NCI-H2029 (cell line): ENCODE data around the gene NFILZ.
"Not testable (repeated sequence)": the region's sequence is repeated elsewhere in the genome, so short reads cannot be mapped to it uniquely, and the experiment has no call there.

Experiments
- DNase-seq: peaks from one replicate; lab custom pipeline; 2025; lab: John Stamatoyannopoulos, UW

The NFILZ gene

DNA sequence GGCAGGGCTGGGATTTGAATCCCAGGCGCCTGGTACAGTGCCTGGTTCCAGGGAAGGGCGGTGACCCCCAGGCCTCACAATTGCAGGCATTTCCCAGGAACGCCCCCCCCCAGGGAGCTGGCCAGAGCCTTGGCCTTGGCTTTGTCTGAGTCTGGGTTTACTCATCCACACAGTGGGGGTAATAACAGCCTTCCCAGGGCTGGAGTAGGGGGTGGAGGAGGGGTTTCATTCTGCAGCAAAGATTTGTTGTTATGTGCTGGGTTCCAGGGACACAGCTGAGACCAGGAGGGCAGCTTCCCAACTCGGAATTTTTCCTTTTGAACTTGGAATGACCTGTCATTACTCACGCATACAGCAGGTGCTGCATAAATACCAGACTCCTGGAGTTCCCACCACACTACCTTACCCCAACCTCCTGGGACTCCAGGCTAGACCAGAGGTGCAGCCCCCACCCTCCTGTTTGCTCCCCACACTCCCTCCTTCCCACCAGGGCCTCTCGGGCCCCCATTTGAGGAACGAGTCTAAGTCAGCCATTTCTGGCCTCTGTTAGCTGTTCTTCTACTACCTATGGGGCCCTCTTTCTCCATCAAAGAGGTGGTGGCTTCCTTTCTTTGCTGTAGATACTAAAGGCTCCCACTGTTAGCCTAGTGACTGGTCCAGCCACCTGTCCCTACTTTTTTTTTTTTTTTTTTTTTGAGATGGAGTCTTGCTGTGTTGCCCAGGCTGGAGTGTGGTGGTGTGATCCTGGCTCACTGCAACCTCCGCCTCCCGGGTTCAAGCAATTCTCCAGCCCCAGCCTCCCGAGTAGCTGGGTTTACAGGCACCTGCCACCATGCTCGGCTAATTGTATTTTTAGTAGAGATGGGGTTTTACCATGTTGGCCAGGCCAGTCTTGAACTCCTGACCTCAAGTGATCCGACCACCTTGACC, 18.3 kb upstream of the NFILZ start:
- no peak for DNase-seq

DNA sequence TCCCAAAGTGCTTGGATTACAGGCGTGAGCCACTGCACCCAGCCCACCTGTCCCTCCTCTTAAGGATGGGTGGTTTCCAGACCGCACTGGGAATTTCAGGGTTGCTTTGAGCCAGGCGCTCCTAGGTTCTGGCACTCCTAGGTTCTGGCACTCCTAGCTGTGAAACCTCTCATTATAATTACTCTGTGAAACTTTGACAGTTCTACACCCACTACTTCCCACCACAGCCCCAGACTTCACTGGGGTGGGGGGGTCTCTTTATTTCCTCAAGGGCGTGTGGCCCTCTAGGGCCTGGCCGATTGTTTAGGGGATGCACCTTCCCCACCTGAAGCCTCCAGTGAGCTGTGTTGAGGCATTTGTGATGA, 17.6 kb upstream of the NFILZ start:
- no peak for DNase-seq

DNA sequence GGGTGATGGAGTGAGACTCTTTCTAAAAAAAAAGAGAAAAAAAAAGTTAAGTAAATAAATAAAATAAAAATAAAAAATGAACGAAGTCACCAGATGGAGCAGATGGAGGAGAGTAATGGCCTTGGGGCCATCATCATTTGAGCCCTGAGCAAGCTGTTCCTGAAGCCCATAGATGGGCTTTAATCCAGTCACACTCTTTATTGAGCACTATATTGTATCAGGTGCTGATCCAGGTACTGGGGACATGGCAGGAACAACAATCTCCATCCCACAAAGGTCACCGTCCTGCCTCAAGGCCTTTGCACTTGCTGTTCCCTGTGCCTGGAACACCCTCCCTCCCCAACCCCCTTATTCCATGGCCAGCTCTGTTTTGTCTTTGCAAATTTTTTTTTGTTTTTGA, 16.0 kb upstream of the NFILZ start:
- DNase-seq: no peak

DNA sequence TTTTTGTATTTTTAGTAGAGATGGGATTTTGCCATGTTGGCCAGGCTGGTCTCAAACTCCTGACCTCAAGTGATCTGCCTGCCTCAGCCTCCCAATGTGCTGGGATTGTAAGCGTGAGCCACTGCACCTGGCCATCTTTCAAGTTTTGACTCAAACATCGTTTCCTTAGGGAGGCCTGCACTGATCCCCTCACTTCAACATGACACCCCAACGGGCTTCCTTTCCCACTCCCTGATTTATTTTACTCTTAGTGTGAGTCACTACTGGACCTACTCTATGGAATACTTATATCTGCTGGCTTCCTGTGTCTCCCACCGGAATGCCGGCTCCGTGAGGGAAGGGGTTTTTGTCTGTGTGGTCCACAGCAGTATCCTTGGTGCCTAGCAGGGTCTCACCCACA, 15.4 kb upstream of the NFILZ start:
- DNase-seq: no peak

DNA sequence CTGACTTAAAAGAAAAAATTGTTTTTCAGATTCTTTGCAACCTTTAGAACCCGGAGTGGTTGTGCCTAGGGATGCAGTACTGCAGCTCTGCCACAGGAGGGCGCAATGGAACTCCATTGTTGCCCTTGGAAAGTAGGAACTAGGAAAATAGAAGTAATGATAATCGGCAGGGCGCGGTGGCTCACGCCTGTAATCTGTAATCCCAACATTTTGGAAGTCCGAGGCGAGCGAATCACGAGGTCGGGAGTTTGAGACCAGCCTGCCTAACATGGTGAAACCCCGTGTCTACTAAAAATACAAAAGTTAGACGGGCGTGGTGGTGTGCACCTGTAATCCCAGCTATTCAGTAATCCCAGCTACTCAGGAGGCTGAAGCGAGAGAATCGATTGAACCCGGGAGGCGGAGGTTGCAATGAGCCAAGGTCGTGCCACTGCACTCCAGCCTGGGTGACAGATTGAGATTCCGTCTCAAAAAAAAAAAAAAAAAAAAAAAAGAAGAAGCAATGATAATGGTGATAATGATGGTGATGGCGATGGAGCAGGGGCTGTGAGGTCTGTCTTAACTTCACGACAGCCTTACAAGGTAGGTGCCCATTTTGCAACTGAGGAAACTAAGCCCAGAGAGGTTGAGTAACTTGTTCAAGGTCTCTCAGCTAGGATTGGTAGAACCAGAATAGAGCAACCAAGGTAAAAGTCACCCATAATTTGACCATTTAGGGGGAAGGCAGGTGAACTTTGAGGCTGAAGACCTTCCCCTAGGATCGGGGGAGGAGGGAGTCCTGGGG, 14.4 kb upstream of the NFILZ start:
- DNase-seq: no peak

DNA sequence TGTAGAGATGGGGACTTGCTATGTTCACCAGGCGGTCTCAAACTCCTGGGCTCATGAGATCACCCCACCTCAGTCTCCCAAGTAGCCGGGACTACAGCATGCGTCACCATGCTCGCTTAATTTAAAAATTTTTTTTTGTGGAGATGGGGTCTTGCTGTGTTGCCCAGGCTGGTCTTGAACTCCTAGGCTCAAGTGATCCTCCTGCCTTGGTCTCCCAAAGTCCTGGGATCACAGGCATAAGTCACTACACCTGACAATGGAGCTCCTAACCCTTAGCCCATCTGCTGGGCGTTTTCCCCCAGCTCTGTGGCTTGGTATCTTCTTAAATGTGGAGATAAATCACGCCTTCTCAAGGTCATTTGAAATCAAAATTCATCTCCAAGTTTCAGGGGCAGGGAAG, 13.6 kb upstream of the NFILZ start:
- no peak for DNase-seq

DNA sequence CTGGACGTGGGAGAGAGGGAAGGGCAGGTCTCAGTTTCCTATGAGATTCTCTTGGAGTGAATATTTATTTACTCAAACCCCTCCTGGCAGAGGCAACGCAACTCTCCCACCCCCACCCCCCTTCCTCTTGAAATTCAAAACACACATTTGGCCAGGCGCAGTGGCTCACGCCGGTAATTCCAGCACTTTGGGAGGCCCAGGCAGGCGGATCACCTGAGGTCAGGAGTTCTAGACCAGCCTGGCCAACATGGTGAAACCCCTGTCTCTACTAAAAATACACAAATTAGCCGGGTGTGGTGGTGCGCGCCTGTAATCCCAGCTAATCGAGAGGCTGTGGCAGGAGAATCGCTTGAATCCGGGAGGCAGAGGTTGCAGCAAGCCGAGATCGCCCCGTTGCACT, 13.1 kb upstream of the NFILZ start:
- DNase-seq: not testable (repeated sequence)

DNA sequence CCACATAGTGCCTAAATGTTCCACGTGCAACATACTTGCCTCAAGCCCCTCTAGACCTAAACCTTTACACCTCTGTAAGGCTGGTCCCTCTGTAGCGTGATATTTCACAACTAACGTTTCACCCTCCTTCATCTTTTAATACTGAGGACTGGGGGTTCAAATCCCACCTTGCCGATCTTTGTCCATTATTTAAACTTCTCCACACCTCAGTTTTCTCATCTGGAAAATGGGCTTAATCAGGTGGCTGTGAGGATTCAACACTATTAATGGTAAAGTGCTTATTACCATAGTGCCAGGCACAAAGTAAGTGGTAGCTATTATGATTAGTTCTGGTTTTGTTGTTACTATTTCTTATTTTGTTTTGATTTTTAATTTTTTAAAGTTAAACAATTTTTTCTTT, 12.4 kb upstream of the NFILZ start:
- no peak for DNase-seq

DNA sequence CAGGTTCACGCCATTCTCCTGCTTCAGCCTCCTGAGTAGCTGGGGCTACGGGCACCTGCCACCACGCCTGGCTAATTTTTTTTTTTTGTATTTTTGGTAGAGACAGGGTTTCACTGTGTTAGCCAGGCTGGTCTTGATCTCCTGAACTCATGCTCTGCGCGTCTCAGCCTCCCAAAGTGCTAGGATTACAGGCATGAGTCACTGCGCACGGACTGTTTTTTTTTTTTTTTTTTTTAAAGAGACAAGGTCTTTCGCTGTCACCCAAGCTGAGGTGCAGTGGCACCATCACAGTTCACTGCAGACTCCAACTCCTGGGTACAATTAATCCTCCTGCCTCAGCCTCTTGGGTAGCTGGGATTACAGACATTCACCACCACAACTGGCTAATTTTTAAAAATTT, 11.7 kb upstream of the NFILZ start:
- DNase-seq: no peak

DNA sequence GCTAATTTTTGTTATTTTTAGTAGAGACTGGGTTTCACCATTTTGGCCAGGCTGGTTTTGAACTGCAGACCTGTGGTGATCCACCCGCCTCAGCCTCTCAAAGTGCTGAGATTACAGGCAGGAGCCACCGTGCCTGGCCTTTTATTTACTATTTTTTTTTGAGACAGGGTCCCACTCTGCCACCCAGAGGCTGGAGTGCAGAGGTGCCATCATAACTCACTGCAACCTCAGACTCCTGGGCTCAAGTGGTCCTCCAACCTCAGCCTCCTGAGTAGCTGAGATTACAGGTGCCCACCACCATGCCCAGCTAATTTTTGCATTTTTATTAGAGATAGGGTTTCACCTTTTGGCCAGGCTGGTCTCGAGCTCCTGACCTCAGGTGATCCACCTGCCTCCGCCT, 7.5 kb upstream of the NFILZ start:
- DNase-seq: not testable (repeated sequence)

DNA sequence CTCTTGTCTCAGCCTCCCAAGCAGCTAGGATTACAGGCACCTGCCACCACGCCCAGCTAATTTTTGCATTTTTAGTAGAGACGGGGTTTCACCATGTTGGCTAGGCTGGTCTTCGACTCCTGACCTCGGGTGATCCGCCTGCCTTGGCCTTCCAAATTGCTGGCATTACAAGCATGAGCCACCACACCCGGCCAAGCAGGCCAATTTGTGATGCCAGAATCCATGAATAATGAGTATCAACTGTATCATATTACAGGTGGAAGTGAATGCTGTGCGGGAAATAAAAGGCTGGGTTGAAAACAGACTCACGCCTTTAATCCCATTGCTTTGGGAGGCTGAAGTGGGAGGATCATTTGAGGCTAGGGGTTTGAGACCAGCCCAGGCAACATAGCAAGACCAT, 3.6 kb upstream of the NFILZ start:
- no peak for DNase-seq

DNA sequence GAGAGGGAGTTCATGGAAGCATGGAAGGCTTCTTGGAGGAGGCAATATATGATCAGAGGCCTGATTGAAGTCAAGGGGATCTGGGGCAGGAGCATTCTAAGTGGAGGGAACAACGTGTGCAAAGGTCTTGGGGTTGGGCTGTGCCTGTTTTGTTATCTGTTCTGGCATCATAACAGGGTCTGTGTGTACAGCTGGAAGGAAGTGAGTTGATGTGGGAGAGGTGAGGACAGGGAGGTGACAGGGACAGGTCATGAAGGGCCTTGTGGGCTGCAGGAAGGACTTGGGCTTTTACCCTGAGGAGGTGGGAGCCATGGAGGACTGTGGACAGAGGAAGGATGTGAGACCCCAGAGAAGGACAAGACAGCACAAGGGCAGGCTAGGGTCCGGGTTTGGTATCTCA, 1.2 kb upstream of the NFILZ start:
- DNase-seq: no peak

DNA sequence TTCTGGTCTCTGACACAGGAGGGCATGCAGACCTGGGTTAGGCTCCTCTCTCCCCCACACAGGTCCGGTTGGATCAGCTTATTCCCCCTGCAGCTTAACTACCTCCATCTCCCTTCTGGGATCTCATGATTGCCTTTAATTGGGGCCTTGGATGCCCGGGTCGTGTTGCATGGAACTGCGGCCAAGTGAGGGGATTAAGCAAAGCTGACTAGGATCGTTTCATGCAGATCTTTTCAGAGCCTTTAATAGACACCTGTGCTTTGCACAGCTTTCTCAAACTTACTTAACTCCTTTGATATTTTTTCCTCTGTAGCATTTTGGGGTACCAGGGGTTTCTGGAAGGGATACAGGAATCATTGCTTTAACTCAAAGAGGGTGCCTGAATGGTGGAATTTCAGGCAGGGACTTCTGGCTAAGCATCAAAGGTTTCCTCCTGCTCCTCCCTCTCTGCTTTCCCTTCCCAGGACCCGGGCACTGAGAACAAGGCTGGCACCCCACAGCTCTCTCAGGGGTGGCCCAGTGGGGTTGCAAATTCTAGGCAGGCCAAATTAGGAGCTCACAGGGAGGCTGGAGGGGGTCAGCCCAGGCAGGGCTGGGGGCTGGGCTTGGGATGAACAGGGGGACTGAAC, 477 bp downstream of the NFILZ start:
- no peak for DNase-seq

DNA sequence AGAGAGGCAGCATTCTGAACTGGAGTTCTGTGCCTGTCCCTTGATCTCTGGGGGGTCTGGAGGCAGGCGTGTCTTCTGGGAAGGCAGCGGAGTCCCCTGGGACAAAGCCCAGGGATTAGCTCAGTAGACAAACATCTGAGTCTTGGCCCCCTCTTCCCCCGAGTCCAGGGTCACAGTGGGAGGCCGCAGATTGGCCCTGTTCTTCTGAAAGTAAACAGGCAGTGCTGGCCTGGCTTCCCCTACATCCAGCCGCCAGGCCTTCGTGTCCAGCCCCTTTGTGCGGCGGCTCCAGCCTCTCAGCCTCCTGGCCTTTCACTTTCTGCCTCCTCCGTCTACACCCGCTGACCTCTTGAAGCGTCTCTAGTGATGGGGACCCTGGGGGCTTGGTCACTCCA, 989 bp downstream of the NFILZ start:
- no peak for DNase-seq

DNA sequence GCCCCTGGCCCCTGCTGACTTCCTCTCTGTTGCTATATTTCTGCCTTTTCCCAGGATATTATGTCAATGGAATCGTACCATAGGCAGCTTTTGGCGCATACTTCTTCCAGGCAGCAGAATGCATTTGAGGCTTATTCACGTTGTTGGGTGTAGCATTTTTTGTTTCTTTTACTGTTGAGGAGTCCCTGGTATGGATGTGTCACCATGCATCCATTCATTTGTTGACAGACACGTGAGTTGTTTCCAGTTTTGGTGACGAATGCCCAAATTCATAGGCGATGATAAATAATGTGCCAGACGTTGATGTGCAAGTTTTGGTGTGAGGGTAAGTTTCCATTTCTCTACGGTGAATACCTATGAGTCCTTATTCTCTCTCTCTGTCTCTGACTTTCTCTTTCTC, 5.0 kb downstream of the NFILZ start:
- DNase-seq: no peak

DNA sequence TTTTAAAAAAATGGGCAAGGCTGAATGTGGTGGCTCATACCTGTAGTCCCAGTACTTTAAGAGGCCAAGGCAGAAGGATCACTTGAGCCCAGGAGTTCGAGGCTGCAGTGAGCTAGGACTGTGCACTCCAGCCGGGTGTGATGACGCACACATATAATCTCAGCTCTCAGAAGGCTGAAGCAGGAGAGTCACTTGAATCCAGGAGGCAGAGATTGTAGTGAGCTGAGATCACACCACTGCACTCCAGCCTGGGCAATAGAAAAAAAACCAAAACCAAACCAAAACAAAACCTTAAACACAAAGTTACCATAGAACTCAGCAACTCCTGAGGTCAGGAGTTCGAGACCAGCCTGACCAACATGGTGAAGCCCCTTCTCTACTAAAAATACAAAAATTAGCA, 6.6 kb downstream of the NFILZ start:
- not testable (repeated sequence) for DNase-seq

DNA sequence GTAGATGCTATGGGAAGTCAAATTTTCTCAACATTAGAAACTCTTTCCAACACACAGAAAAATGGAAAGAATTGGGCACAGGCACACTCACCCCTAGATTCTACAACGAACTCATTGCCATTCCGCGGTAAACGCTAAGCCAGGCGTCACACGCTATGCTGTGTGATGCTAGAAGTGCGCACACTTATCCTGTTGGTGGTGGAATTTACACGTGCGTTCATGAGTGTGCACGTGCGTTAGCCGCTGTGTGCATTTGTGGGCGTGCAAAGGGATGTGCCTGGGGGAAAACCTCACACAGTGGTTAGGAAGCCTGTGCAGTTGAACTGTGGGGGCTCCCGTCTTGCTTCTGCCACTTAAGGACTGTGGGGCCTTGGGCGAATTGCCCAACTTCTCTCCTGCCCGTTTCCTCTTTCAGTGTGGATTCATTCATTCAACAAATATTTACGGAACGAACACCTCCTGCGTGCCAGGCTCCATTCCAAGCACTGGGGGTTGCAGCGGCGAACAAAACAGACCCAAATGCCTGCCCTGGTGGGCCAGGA, 7.7 kb downstream of the NFILZ start:
- no peak for DNase-seq

DNA sequence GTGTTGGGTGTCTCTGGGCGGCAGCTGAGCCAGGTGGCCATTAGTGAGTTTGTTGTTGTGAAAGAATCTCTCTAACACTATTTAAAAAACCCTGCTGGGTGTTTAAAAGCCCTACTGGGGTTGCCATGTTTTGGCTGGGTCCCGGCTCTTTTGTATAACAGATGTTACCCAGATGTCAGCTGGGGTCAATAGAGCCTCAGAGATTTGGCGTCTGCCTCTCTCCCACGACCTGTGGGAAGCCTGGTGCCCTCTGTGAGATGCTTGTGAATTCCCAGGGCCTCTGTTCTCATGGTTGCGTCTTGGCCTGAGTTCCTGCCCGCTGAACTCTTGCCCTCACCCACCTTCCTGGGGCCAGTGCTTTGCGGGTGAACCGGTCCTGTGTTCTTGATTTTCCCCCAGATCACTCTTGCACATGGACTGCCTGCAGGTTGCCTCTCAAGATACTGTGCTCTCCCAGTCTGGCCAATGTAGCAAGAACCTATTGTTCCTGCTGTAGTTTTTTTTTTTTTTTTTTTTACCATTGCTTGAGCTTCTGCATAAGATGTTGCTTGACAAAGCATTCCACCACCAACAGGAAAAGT, 9.5 kb downstream of the NFILZ start:
- DNase-seq: no peak

DNA sequence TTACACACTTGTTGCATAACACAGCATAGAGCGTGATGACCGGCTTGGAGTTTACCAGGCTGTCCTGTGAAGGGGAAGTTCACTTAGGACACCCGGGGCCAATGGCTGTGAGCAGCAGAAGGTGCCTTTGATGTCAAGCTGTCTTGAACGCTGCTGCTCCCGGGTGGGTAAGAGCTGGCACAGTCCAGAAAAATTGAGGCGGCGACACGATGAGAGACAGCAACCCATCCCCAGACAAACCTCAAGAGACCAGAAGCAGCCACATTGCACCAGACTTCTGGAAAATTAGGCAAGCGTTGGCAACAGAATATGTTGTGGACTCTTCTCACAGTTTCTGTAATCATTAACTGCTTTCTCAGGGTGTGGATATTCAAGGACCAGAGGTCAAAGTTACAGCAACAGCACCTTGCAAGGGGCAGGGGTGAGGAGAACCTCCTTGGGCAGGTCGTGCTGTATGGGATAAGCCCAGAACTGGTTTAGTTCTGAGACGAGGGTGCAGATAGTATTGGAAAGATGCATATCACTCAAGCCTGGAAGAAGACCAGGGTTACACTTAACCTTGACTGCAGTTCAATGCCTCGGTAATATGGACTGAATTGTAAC, 10.1 kb downstream of the NFILZ start:
- DNase-seq: no peak

DNA sequence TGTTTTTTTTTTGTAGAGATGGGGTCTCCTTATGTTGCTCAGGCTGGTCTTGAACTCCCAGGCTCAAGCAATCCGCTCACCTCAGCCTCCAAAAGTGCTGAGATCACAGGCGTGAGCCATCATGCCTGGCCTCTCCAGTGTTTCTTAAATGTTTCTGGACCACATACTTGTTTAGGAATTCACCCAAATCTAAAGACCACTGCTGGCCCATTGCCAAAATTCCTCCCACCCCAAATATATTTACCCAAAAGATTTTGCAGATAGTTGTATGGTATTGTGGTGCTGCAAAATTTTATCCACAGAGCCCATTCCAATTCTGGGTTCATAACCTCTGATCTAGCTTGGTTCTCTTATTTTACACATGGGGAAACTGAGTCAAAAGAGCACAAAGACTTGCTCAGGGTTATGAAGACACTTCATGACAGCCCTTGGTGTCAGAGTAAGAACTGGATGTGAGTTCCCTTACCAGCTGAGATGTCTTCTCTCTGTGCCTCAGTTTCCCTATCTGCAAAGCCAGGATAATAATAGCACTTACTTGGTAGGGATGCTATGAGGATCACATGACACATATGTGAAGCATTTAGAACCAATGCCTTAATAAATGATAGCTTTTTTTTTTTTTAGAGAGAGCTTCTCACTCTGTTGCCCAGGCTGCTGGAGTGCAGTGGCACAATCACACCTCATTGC, 10.9 kb downstream of the NFILZ start:
- no peak for DNase-seq

DNA sequence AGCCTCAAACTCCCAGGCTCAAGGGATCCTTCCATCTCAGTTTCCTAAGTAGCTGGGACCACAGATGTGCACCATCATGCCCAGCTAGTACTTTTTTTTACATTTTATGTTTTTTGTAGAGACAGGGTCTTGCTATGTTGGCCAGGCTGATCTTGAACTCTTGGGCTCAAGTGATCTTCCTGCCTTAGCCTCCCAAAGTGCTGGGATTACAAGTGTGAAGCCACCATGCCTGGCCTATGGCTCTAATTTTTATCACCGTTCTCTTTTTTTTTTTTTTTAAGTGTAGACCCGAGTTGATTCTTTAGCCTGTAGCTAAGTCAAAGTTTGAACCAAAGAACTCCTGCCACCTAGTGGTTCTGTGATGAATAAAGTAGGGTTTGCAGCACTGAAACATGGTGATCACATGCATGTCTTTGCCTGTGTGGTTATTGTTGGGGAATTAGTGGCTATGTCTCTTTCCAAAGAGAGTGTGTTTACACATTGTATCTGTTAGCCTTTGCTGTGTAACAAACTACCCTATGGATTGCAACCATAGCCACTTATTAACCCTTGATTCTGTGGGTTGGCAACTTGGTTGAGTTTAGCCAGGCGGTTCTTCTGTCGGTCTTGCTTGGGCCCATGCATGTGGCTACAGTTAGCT, 11.6 kb downstream of the NFILZ start:
- DNase-seq: no peak
